NCI-H1105 (cell line): Measurements from ENCODE around the gene MAP1A.
"Not testable (repeated sequence)": the region's sequence is repeated elsewhere in the genome, so short reads cannot be mapped to it uniquely, and the experiment has no call there.

Source experiments
- DNase-seq: peaks from one replicate; lab custom pipeline; 2025; lab: John Stamatoyannopoulos, UW

The MAP1A gene

GRCh38 chr15:43529587-43530345 is 12.4 kb downstream of the MAP1A start:
- DNase-seq: no peak

GRCh38 chr15:43531018-43531670 is 13.7 kb downstream of the MAP1A start:
- DNase-seq: no peak

- not testable (repeated sequence) for DNase-seq
These were observed 15.4 kb downstream of the MAP1A start for GRCh38 chr15:43532826-43533225.

- DNase-seq: no peak
These were observed 17.5 kb downstream of the MAP1A start for GRCh38 chr15:43534897-43535296.

- DNase-seq: no peak
These were observed 20.7 kb downstream of the MAP1A start for GRCh38 chr15:43538091-43538490.

- no peak for DNase-seq
These were observed 24.4 kb downstream of the MAP1A start for GRCh38 chr15:43541785-43542184.

- DNase-seq: no peak
These were observed 26.9 kb downstream of the MAP1A start for GRCh38 chr15:43544266-43544665.

GRCh38 chr15:43545426-43545825 is 28.0 kb downstream of the MAP1A start:
- no peak for DNase-seq

GRCh38 chr15:43547539-43547938 is 30.1 kb downstream of the MAP1A start:
- no peak for DNase-seq

GRCh38 chr15:43550527-43551363 is 33.3 kb downstream of the MAP1A start:
- no peak for DNase-seq

GRCh38 chr15:43552256-43552655 is 34.8 kb downstream of the MAP1A start:
- DNase-seq: no peak

GRCh38 chr15:43552986-43553385 is 35.6 kb downstream of the MAP1A start:
- no peak for DNase-seq

GRCh38 chr15:43562753-43563152 is 45.3 kb downstream of the MAP1A start:
- not testable (repeated sequence) for DNase-seq

- not testable (repeated sequence) for DNase-seq
These were observed 46.4 kb downstream of the MAP1A start for GRCh38 chr15:43563793-43564192.

- not testable (repeated sequence) for DNase-seq
These were observed 49.2 kb downstream of the MAP1A start for GRCh38 chr15:43566615-43567014.

GRCh38 chr15:43574607-43575006 is 57.2 kb downstream of the MAP1A start:
- DNase-seq: not testable (repeated sequence)
